A673 (cell line): ENCODE data around the gene CIROP. TPM values are rescaled to one million over a fixed set of nuclear protein-coding genes. Genes with fewer than 3 reads are reported as not detected.
A peak's percentile ranks its signal among the peaks of the same experiment; 100 is the strongest.

ENCODE experiments used
- BruUV-seq: library from RNA; stranded (reverse); fragments of 400-500 nt; replicated peaks from 2 replicates; lab custom pipeline; 2021; lab: Mats Ljungman, UMichigan
- CTCF ChIA-PET: fragments of 300-600 bp; sonication (Branson Sonifier 250); formaldehyde crosslinking; loops from one replicate; lab custom pipeline; 2022; ENCODE audit warnings: antibody characterized with exemption; lab: Charles Lee
- POLR2A ChIA-PET: fragments of 300-600 bp; sonication (Branson Sonifier 250); formaldehyde crosslinking; loops from one replicate; lab custom pipeline; 2022; ENCODE audit warnings: antibody characterized with exemption; ENCODE audit not compliant: low non-redundant PET; lab: Charles Lee
- DNase-seq: peaks from one replicate; pipeline ENCODE4 v3.0.0-alpha.2; 2015; ENCODE audit warnings: low spot score
- H3K27ac ChIP-seq: fragments of 200-600 bp; sonication (generic); 2 replicates; pipeline ENCODE4 v1.5.1; 2016; ENCODE audit warnings: mixed run types, low read depth, mild to moderate bottlenecking, mixed read lengths, antibody characterized with exemption, low read length; ENCODE audit not compliant: poor library complexity, severe bottlenecking
- H3K27me3 ChIP-seq: fragments of 200-600 bp; sonication (generic); replicated peaks from 2 replicates; pipeline ENCODE4 v1.6.1; 2017; ENCODE audit warnings: mixed run types, low read depth, mild to moderate bottlenecking, mixed read lengths, antibody characterized with exemption, low read length; ENCODE audit not compliant: insufficient read depth, poor library complexity
- H3K36me3 ChIP-seq: fragments of 200-600 bp; sonication (generic); 2 replicates; pipeline ENCODE4 v1.6.1; 2016; ENCODE audit warnings: mixed run types, mild to moderate bottlenecking, mixed read lengths, antibody characterized with exemption, low read length; ENCODE audit not compliant: insufficient read depth, poor library complexity, severe bottlenecking
- H3K4me1 ChIP-seq: fragments of 200-600 bp; sonication (generic); 2 replicates; pipeline ENCODE4 v1.6.1; 2017; ENCODE audit warnings: mixed run types, mild to moderate bottlenecking, mixed read lengths, antibody characterized with exemption, low read length; ENCODE audit not compliant: insufficient read depth, poor library complexity, severe bottlenecking
- H3K4me3 ChIP-seq: fragments of 200-600 bp; sonication (generic); 2 replicates; pipeline ENCODE4 v1.5.1; 2016; ENCODE audit warnings: low read depth, mixed run types, mild to moderate bottlenecking, mixed read lengths, low read length; ENCODE audit not compliant: poor library complexity, severe bottlenecking
- H3K9me3 ChIP-seq: fragments of 200-600 bp; sonication (generic); 2 replicates; pipeline ENCODE4 v1.6.1; 2016; ENCODE audit warnings: mixed run types, low read depth, mild to moderate bottlenecking, mixed read lengths, antibody characterized with exemption, low read length; ENCODE audit not compliant: poor library complexity, severe bottlenecking
- EZH2 ChIP-seq: fragments of 200-600 bp; sonication (generic); IDR thresholded peaks from 2 replicates; pipeline ENCODE4 v1.6.1; 2017; ENCODE audit warnings: borderline replicate concordance, low read depth, mild to moderate bottlenecking, mixed read lengths, antibody characterized with exemption, low read length; ENCODE audit not compliant: poor library complexity, severe bottlenecking
- intact Hi-C: fragments of 100-400 bp; cut with micrococcal nuclease; formaldehyde crosslinking; loops from one replicate; pipeline ENCODE4 v1.10.0; 2022; ENCODE audit not compliant: unreplicated experiment
- total RNA-seq: library from RNA; stranded (reverse); gene quantifications from 2 replicates; pipeline ENCODE4 v1.2.3, GENCODE V29; 2021
- TF ChIP-seq, protein P1 (sequence below): fragments of 300-800, 200-600 bp; sonication (generic); conservative IDR thresholded peaks from 2 replicates; pipeline ENCODE4 v1.5.1; 2017; ENCODE audit warnings: low read depth, mild to moderate bottlenecking, antibody characterized with exemption, low read length, moderate library complexity, mixed read lengths

CIROP gene
- total RNA-seq, 1 experiment from 2014 or later, result not detected

DNA sequence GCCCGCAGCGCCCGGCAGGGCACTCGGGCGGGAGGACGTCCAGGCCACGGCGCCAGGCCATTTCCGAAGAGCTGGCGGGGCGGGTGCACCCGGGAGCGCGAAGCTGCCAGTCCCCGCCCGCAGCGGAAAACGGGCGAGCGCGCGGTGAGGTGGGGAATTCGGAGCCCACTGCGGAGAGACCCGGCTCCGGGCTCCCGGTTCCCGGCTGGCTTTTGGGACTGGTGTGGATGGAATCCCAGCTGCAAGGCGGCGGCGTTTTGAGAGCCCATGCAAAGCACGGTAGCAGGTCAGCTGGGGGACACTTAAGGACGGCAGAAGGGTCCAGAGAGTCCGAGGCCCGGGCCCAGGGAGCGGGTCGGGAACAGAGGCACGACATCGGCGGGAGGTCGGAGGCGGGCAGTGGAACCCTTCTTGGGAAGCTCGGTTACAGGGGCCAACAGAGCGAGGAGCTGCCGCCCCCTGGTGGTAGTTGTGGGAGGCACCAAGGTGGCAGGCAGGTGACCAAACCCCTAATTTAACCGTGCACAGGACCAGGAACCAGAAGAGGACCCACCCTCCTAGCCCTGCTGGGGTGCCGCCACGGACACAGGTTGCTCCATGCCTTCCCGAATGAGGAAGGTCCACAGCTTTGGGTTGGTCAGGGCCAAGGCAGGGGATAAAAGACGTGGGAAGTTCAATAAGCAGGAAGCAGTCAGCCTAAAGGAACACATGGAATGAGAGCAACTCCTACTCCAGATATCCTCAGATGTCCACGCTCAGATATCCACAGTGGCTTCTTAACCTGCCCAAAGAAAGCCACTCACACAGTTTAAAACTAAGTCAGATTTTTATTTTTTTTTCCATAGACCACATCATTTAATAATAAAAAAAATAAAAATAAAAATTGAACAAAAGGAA lies 46.8 kb downstream of the CIROP start:
- TSS peak; percentile 17 for BruUV-seq
- ChIA-PET CTCF (interaction anchor here (0.6 to 10.7 kb wide), 17 partner anchors 11 to 170 kb away, joined by 3 to 134 read pairs (median 5); partner anchors contain the start of genes AJUBA and PRMT5), POLR2A (interaction anchor here (0.5 kb wide), 1 partner anchor 57 kb away, joined by 8 read pairs; no protein-coding TSS in a partner anchor)

DNA sequence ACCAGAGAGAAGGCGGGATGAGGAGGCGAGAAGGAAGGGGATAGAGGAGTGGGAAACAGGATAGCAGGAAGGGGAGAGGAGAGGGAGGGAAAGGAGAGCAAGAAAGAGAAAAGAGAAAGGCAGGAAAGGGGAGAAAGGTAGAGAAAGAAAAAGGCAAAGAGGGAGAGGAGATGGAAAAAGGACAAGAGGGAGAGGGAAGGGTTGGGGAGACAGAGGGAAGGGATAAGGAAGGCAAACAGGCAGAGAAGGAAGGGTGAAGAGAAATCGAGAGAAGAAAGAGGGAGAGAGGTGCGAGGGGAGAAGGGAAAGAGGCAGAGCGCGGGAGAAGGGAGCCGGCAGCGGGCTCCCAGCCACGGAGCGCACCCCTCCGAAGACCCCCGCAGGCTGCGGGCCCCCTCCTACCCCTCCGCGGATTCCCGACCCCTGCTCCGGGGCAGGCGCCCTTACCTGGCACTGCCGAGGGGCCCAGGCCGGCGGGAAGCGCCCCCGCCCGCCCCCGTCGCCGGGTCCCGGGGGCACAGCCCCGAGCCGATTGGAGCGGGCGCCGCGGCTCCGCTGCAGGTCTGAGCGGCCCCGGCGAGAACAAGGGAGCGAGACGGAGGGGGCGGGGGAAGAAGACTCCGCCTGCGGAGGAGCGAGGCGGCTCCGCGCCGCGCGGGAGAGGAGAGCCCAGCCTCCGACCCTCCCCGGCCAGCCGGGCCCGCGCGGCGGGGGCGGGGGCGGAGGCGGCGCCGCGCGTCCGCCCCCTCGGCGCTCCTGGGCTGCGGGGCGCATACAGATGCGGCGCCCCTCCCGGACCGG lies 47.6 kb downstream of the CIROP start, which contains the start of gene CDH24:
CDH24 (minus strand) TSS at position 565 of the 801 bp plus-strand sequence. CDS start 1,787 bp downstream, outside the sequence.
- Histone ChIP-seq H3K9me3 (no peaks in the 10 kb centered on the region), H3K27me3 (no peaks in the 10 kb centered on the region), H3K4me3 (peak within 1 kb of the TSS; percentile 76), H3K4me1 (peaks cover 23% of the 10 kb centered on the region), H3K36me3 (peaks cover 48% of the 10 kb centered on the region), H3K27ac (peak within 1 kb of the TSS; percentile 84)
- ChIA-PET CTCF (interaction anchor here (0.6 to 10.7 kb wide), 19 partner anchors 10 to 169 kb away, joined by 3 to 134 read pairs (median 5); partner anchors contain the start of genes AJUBA and PRMT5), POLR2A (no interaction called here)
- TF ChIP-seq, protein P1, sequence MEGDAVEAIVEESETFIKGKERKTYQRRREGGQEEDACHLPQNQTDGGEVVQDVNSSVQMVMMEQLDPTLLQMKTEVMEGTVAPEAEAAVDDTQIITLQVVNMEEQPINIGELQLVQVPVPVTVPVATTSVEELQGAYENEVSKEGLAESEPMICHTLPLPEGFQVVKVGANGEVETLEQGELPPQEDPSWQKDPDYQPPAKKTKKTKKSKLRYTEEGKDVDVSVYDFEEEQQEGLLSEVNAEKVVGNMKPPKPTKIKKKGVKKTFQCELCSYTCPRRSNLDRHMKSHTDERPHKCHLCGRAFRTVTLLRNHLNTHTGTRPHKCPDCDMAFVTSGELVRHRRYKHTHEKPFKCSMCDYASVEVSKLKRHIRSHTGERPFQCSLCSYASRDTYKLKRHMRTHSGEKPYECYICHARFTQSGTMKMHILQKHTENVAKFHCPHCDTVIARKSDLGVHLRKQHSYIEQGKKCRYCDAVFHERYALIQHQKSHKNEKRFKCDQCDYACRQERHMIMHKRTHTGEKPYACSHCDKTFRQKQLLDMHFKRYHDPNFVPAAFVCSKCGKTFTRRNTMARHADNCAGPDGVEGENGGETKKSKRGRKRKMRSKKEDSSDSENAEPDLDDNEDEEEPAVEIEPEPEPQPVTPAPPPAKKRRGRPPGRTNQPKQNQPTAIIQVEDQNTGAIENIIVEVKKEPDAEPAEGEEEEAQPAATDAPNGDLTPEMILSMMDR, result no peak
- TF ChIP-seq EZH2, result no peak
- intact Hi-C loops, result loop anchor here (5.0 to 10.0 kb wide), 2 partner anchors 502 to 670 kb away; no protein-coding TSS in a partner anchor
- DNase-seq, result peak; percentile 91
- no TSS peak for BruUV-seq

More for the DNA sequence above, 46.8 kb downstream of the CIROP start:
- peaks cover 54% of the 10 kb centered on the region for H3K36me3 ChIP-seq
- peak overlapping the region; percentile 77 for H3K27ac ChIP-seq
- intact Hi-C loops, result loop anchor here (1.0 to 10.0 kb wide), 4 partner anchors 64 to 671 kb away; no protein-coding TSS in a partner anchor
- no peaks in the 10 kb centered on the region for H3K27me3 ChIP-seq
- peaks cover 27% of the 10 kb centered on the region for H3K4me1 ChIP-seq
- TF ChIP-seq, protein P1, result peak; percentile 98
- no peak for TF ChIP-seq EZH2
- no peaks in the 10 kb centered on the region for H3K9me3 ChIP-seq
- peak overlapping the region; percentile 76 for H3K4me3 ChIP-seq
- peak; percentile 93 for DNase-seq
